GM21360 (cell line): ENCODE measurements around the gene SOBP.
"Not testable (repeated sequence)": the region's sequence is repeated elsewhere in the genome, so short reads cannot be mapped to it uniquely, and the experiment has no call there.

Experiments
- ATAC-seq: cut with Tn5 transposase; IDR thresholded peaks from one replicate; pipeline ENCODE4 v1.9.1; 2021; ENCODE audit warnings: mild to moderate bottlenecking, moderate library complexity; ENCODE audit not compliant: unreplicated experiment

Gene SOBP

GRCh38 chr6:107520706-107521105, 30.8 kb downstream of the SOBP start:
- ATAC-seq = not testable (repeated sequence)

GRCh38 chr6:107523054-107523791, 33.3 kb downstream of the SOBP start:
- ATAC-seq = no peak

GRCh38 chr6:107523794-107524193, 33.9 kb downstream of the SOBP start:
- ATAC-seq = no peak

DNA sequence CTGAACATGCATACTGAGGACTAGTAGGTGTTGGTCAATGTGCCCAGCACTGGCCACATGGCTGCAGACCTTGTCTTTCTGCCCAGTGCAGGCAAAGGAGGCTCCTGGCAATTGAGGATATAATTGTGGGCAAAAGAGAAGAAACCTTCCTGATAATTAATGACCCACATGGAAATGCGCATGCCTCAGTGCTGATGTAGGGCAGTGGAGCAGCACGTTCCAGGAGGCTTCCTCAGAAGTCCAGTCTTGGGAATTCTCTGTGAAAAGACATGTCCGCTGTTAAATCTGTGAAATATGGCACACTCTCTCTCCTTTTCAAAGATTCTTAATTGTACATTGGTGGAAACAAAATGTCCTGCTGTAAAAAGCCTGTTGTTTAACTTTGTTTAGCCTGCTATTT, 34.7 kb downstream of the SOBP start:
- ATAC-seq = no peak

DNA sequence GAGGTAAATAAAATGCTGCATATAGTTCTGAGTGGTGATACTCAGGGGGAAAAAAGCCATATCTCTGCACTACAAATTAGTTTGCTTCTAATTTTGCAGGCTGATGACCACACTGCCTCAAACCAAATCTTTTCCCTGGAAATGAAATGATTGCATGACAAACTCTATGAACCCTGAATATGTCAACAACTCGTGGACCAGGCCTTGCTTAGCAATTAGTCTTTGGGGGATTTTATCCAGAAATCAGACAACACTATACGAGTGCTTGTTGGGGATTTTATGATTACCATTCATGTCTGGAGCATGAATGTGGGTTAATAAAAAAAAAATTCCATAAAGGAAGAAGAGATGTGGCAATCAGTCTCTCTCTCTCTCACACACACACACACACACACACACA, 42.0 kb downstream of the SOBP start:
- no peak for ATAC-seq

- no peak for ATAC-seq
Measured at GRCh38 chr6:107532706-107533105, 42.8 kb downstream of the SOBP start.

DNA sequence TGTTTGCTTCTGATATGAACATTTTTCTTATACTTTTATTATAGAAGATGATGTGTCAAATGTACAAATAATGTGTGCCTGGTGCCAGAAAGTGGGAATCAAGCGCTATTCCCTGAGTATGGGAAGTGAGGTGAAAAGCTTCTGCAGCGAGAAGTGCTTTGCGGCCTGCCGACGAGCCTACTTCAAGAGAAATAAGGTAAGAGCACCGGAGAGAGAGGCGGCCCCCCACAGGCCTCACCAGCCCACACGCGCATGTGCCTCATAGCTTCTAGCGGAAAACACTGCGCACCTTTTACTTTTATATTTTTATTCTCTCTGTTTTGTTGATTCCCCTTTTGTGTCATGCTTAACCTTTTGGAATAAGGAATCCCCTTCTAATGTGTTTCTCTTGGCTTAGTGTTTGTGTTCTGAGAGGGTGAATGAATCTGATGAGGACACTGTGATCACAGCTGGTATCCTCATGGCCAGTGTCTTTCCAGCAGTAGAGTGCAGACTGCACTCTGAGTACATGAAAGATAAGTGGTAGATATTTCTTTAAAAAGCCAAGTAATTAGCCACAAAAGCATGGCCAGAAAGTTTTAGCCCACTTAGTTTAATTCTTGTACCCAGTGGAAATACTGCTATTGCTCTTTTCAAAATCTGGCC, 43.6 kb downstream of the SOBP start:
- ATAC-seq = no peak

- ATAC-seq = no peak
Measured at GRCh38 chr6:107534571-107535141, 44.7 kb downstream of the SOBP start.

DNA sequence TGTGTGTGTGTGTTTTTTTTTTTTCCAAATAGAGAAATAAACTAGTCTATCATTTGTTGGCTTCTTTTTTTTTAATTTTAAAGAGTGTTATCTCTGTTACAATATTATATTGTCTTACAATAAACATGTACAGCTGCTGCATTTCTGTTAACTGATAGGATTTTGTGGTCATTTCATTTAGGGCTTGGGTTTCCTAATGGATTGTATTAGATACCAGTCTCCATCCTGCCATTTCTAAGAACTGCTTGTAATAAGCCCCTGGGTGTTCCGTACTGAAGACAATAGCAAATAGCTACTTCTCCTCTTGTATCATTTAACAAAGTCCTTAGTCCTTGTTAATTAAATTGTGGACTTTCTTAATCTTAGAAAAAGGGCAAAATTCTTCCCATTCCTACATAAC, 45.7 kb downstream of the SOBP start:
- no peak for ATAC-seq

- ATAC-seq = no peak
Measured at GRCh38 chr6:107536180-107536961, 46.5 kb downstream of the SOBP start.

DNA sequence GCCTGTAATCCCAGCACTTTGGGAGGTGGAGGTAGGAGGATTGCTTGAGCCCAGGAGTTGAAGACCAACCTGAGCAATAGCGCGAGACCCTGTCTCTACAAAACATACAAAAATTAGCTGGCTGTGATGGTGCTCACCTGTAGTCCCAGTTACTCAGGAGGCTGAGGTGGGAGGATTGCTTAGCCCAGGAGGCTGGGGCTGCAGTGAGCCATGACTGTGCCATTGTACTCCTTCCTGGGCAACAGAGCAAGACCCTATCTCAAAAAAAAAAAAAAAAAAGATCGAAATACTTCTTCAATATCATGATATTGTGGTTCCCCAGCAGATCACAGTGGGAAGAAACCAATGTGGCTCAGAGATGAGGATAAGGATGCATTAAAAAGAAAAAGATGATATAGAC, 47.6 kb downstream of the SOBP start:
- ATAC-seq = no peak

- no peak for ATAC-seq
Measured at GRCh38 chr6:107538856-107539387, 49.0 kb downstream of the SOBP start.

GRCh38 chr6:107539409-107539808, 49.5 kb downstream of the SOBP start:
- no peak for ATAC-seq

- no peak for ATAC-seq
Measured at GRCh38 chr6:107539849-107540464, 50.0 kb downstream of the SOBP start.

- ATAC-seq = no peak
Measured at GRCh38 chr6:107540465-107540857, 50.5 kb downstream of the SOBP start.

- ATAC-seq = no peak
Measured at GRCh38 chr6:107542192-107542668, 52.3 kb downstream of the SOBP start.

GRCh38 chr6:107543088-107543487, 53.2 kb downstream of the SOBP start:
- ATAC-seq = no peak

DNA sequence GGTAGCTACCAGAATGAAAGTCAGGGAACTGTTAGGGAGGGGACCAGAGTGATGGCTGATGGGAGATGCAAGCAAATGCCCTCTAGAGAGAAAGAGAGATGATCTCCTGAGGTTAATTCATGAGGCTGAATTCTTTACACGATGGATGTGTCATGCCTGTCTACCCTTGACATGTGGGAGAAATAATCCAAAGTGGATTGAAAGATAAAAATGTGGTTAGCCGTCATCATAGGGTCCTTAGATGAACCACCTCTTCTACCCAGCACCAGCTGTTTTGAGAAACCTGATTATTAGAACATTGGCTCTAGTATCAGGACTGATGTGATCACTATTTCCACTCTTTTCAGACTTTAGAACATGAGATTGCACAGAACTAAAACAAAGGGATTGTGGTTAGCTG, 53.6 kb downstream of the SOBP start:
- ATAC-seq = no peak

GRCh38 chr6:107545763-107546162, 55.8 kb downstream of the SOBP start:
- no peak for ATAC-seq

DNA sequence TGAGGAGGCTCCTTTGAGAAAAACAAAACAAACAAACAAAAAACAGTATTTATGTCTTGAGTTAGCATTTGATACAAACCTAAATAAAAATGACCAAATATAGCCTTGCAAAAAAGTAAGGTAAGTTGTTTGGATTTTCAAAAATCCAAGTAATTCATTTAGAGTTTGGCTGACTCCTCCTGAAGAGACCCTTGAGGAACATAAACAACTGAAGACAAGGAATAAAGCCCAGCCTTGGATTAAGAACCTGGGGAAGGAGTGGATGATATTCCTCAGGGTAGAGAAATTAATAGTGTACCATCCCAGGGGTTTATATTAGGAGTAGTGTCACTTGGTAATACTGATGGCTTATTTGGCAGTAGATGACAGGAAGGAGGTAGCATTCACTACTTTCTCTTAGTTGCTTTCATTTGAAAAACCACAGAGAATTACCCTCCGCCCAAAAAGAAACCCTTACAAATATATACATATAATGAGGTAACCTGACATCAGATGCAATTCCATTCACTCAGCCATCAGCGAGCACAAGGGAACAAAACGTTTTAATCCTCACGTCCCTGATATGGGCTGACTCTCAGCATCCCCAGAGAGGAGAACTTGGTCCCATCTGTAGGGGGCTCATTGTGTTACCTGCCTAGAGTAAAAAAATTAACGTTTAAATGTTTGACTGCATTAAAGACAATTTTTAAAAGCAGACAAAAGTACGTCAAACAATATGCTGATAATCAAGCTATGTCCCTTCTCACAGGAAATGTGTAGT, 57.0 kb downstream of the SOBP start:
- ATAC-seq = no peak
